T-helper 2 cell treated with Interferon-gamma antibody and Interleukin-4, amounts not matched to agents 5 μg/mL and 100 μg/mL, for 36 hours (primary cell): Measurements from ENCODE around the gene PAM16.

ENCODE experiments used
- DNase-seq: peaks from one replicate; pipeline ENCODE4 v3.0.0; 2021; ENCODE audit warnings: low spot score
- H3K27ac Mint-ChIP-seq: one replicate; pipeline ENCODE4 v1.8.0; 2021; ENCODE audit warnings: mild to moderate bottlenecking, mixed read lengths
- H3K27me3 Mint-ChIP-seq: one replicate; pipeline ENCODE4 v1.8.0; 2021; ENCODE audit warnings: low read depth, mixed read lengths
- H3K36me3 Mint-ChIP-seq: one replicate; pipeline ENCODE4 v1.8.0; 2021; ENCODE audit warnings: low read depth, mixed read lengths
- H3K4me1 Mint-ChIP-seq: one replicate; pipeline ENCODE4 v1.8.0; 2021; ENCODE audit warnings: low read depth, mixed read lengths
- H3K4me3 Mint-ChIP-seq: one replicate; pipeline ENCODE4 v1.8.0; 2022; ENCODE audit warnings: mild to moderate bottlenecking, moderate library complexity, mixed read lengths
- H3K9me3 Mint-ChIP-seq: one replicate; pipeline ENCODE4 v1.8.0; 2021; ENCODE audit warnings: mixed read lengths

PAM16 gene

DNA sequence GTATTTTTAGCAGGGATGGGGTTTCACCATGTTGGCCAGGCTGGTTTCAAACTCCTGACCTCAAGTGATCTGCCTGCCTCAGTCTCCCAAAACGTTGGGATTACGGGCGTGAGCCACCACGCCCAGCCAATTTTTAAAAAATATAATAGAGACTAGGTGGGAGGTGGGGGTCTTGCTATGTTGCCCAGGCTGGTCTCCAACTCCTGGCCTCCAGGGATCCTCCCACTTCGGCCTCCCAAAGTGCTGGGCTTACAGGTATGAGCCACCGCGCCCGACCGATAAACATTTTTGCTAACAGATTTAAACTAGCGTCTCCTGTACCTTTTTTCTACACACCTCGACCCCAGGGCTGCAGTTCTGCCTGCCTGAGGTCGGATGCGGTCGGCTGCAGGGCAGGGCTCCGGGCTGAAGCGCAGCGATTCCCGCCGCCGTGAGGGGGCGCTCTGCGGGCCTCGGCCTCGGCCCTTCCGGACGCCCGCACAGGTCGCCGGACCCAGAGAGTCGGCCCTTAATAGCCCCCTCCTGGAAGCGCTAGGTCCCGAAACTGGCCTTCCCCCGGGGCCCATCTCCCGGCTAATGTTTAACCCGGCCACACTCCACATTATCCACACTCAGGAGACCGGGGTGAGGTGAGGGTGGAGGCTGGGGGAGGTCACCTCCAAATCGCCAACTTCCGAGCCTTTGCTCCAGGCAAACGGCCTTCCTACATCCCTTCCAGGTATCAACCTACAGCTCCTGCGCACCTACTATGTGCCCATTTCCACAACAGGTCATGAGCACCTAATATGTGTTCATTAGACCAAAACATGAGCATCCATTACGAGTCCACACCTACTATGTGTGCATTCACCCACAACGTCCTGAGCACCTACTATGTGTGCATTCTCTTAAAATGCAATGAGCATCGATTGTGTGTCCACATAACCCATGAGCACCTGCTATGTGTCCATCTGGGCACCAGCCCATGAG lies 37.3 kb downstream of the PAM16 start:
- Mint-ChIP-seq H3K27ac (peak overlapping the region; percentile 41), H3K36me3 (peaks cover 2% of the 10 kb centered on the region), H3K4me1 (peaks cover 15% of the 10 kb centered on the region), H3K9me3 (no peaks in the 10 kb centered on the region), H3K27me3 (peaks cover 22% of the 10 kb centered on the region), H3K4me3 (peak overlapping the region; percentile 88)
- DNase-seq, result no peak

DNA sequence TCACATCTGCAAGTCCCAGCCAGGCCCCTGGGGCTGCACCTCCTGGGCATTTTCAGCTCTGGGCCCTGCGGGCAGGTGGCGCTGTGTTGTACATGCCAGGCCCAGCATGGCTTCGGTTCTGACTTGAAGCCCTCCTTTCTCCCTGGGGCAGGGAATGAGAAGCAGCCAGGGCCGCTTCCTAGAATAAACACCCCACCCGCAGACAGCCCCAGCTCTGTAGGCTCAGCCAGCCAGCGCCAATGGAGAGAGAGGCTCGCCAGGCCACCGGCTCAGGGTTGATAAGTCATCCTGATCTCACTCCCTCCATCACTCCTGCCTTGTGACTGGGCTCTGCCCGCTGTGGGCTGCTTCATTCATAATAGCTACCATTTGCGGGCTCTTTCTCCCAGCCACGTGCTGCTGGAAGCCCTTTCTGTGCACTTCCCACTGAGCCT lies 41.3 kb downstream of the PAM16 start:
- Mint-ChIP-seq H3K4me3 (no peak overlapping the region), H3K4me1 (peaks cover 30% of the 10 kb centered on the region), H3K36me3 (peaks cover 13% of the 10 kb centered on the region), H3K9me3 (no peaks in the 10 kb centered on the region), H3K27me3 (peaks cover 12% of the 10 kb centered on the region), H3K27ac (no peak overlapping the region)
- peak; percentile 64 for DNase-seq

DNA sequence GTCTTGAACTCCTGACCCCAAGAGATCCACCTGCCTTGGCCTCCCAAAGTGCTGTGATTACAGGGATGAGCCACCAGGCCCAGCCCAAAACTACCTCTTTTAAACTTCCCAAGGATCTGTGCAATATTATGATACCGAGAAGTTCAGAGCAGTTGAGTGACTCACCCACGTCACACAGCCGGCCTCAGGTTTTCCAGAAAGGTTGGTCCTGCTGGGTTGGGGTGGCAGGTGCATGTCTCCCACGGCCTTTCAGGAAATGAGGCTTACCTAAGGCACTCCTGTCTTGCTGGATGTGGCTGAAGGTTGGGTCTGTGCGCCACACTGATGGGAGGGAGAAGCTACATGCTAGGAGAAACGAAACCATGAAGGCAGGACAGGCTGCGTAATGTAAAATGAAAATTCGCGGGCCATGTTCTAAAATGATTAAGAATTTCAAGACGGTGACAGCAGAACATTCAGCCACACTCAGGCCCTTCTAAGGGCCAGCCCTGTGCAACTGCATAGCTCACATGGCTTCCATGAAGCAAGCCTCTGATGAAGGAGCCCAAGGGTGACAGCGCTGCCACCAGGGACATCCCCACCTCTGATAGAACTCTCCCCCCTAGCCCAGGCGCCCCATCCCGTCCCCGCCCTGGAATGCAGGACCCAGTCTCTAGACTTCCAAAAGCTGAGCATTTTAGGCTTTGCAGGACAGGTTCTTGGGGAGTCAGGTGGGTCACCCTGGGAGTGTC lies 41.9 kb downstream of the PAM16 start:
- Mint-ChIP-seq H3K9me3 (no peaks in the 10 kb centered on the region), H3K27ac (peak overlapping the region; percentile 49), H3K36me3 (peaks cover 10% of the 10 kb centered on the region), H3K27me3 (peaks cover 6% of the 10 kb centered on the region), H3K4me3 (peak overlapping the region; percentile 40), H3K4me1 (peaks cover 24% of the 10 kb centered on the region)
- DNase-seq, result no peak

DNA sequence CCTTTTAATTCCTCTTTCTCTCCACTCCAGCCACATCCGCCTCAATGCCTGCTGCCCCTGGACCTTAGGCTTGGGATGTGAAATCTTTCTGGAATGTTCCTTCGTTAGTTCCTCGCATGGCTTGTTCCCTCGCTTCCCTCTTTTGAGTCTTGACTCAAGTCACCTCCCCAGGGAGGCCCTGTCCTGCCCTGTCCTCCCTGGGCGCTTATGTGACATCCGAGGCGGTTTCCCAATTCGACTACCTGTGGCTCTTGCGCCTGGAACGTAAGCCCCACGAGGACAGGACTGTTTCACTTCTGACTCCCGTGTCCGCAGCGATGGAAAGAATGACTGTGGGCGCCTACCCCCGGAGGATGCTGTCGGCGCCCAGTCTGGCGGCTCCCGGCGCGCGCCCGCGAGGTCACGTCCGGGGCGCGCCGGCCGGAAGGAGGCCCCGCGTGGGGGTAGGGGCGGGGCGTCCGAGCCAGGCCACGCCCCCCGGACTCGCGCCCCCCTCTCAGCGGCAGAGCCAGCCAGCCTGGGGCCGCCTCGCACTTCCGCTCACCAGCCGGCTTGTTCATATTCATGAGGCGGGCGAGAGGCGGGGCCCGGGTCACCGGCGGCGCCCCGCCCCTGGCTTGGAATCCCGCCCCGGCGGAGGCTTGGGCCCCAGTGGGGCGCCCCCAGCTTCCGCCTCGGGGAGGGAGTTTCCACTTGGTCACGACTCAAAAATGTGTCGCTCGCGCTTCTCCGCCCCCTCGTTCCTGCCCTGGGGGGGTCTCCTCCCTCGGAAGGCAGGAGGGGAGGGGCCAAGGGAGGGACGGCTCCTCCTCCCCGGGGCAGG lies 43.7 kb downstream of the PAM16 start:
- peak overlapping the region; percentile 98 for H3K27ac Mint-ChIP-seq
- H3K9me3 Mint-ChIP-seq, result no peaks in the 10 kb centered on the region
- H3K36me3 Mint-ChIP-seq, result peaks cover 13% of the 10 kb centered on the region
- peak; percentile 98 for DNase-seq
- H3K27me3 Mint-ChIP-seq, result no peaks in the 10 kb centered on the region
- peaks cover 24% of the 10 kb centered on the region for H3K4me1 Mint-ChIP-seq
- peak overlapping the region; percentile 100 for H3K4me3 Mint-ChIP-seq

DNA sequence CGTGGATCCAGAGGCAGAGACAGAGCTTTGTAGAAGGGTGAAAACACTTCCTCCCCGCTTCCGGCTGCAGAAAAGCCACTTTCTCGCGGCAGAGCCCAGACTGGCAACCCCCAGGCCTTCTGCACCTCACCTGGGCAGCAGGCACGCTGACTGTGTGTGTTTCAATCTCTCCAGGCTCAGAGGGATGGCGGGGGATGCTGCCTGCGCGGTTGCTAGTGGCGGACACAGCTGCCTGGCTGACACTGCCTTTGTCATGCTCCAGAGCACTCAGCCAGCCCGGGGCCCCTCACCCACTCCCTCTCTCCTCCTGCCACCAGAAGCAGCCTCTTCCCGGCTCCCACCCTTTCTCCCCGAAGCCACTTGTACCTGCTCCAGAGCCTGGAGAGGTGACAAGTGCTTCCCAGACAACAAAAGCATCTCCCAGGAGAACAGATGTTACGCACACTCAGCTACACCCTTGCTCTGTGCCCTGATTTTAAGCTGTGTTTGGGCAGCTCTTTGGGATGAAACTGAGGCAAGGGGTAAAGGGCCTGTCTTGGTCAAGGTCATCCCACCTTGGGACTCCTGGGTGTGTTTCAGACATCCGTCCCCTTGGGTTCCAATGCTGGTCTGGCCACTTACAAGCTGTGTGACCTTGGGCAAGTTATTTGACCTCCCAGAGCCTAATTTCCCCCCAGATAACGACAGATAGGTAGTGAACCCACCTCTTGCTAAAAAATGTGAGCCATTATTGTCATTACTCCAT lies 44.5 kb downstream of the PAM16 start:
- no peak for DNase-seq
- Mint-ChIP-seq H3K4me1 (peaks cover 24% of the 10 kb centered on the region), H3K27ac (peak overlapping the region; percentile 98), H3K4me3 (peak overlapping the region; percentile 100), H3K36me3 (peaks cover 13% of the 10 kb centered on the region), H3K9me3 (no peaks in the 10 kb centered on the region), H3K27me3 (no peaks in the 10 kb centered on the region)

DNA sequence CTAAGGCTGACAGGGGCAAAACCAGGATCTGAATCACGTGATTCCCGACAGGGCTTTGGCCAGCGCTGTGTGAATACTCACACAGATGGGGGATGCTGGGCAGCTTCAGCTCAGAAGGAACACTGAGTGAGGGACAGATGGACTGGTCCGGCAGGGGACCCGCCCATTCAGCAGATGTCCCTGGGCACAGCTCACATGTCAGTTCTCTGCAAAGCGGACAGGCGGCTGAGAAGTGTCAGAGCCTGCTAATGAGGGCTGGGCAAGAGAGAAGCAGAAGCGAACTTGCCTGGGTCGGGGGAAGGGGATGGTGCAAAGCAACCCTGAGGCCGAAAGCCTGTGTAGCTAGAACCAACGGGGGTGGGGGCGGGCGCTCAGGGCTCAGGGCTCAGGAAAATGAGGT lies 47.1 kb downstream of the PAM16 start:
- Mint-ChIP-seq H3K4me3 (no peak overlapping the region), H3K9me3 (no peaks in the 10 kb centered on the region), H3K36me3 (peaks cover 17% of the 10 kb centered on the region), H3K4me1 (peaks cover 20% of the 10 kb centered on the region), H3K27ac (no peak overlapping the region), H3K27me3 (no peaks in the 10 kb centered on the region)
- no peak for DNase-seq

- H3K9me3 Mint-ChIP-seq, result no peaks in the 10 kb centered on the region
- H3K36me3 Mint-ChIP-seq, result peaks cover 13% of the 10 kb centered on the region
- H3K27ac Mint-ChIP-seq, result no peak overlapping the region
- H3K4me3 Mint-ChIP-seq, result no peak overlapping the region
- no peaks in the 10 kb centered on the region for H3K27me3 Mint-ChIP-seq
- no peak for DNase-seq
- peaks cover 16% of the 10 kb centered on the region for H3K4me1 Mint-ChIP-seq
Observed at GRCh38 chr16:4301968-4302367, 49.2 kb downstream of the PAM16 start.

- H3K27ac Mint-ChIP-seq, result no peak overlapping the region
- H3K4me1 Mint-ChIP-seq, result peaks cover 10% of the 10 kb centered on the region
- peaks cover 12% of the 10 kb centered on the region for H3K36me3 Mint-ChIP-seq
Observed at GRCh38 chr16:4301177-4301576, 49.9 kb downstream of the PAM16 start.

DNA sequence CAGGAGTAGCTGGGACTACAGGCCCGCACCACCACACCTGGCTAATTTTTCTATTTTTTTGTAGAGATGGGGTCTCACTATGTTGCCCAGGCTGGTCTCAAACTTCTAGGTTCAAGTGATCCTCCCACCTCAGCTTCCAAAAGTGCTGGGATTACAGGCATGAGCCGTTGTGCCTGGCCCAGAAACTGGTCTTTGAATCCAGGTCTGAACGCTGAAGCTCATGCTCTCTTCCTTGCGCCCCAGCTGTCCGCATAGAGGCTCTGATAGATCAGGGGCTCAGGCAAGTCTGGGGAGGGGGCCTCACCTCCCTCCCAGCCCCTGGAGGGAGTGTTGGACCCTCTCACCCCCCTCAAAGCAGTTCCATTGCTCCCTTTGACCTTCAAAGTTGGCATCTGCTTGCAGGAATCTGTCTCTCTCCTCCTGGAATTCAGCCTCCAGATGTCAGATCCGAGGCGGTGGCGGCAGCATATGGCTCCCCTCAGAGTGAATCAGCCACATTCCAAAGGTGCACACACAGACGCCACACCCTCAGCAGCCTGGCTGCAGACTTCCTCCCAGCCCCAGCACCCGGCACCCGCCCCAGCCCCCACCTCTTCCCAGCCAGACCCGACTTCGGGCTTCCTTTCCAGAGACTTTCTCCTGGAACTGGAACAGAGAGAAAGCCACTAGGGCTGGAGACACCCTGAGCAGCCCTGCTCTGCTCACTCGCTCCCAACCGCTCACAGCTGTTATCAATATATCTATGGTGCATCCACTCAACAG lies 52.2 kb downstream of the PAM16 start:
- Mint-ChIP-seq H3K36me3 (peaks cover 5% of the 10 kb centered on the region), H3K4me1 (peaks cover 2% of the 10 kb centered on the region), H3K9me3 (no peaks in the 10 kb centered on the region), H3K4me3 (no peak overlapping the region), H3K27me3 (no peaks in the 10 kb centered on the region), H3K27ac (no peak overlapping the region)
- DNase-seq, result no peak

More at GRCh38 chr16:4301177-4301576, 49.9 kb downstream of the PAM16 start:
- H3K27me3 Mint-ChIP-seq, result no peaks in the 10 kb centered on the region
- H3K9me3 Mint-ChIP-seq, result no peaks in the 10 kb centered on the region
- DNase-seq, result no peak
- H3K4me3 Mint-ChIP-seq, result no peak overlapping the region

GRCh38 chr16:4297480-4297879 lies 53.6 kb downstream of the PAM16 start:
- H3K4me1 Mint-ChIP-seq, result no peaks in the 10 kb centered on the region
- no peaks in the 10 kb centered on the region for H3K27me3 Mint-ChIP-seq

DNA sequence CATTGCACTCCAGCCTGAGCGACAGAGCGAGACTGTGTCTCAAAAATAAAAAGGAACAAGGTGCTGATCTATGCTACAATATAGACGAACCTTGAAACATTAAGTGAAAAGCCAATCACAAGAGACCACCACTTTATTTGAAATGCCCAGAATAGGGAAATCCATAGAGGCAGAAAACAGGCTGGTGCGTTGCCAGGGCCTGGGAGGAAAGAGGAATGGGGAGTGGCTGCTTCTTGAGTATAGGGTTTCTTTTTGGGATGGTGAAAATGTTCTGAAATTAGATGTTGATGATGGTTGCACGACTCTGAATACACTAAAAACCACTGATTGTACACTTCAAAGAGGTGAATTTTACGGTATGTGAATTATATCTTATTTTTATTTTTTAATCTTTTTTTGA lies 55.5 kb downstream of the PAM16 start:
- Mint-ChIP-seq H3K4me3 (no peak overlapping the region), H3K9me3 (no peaks in the 10 kb centered on the region), H3K27me3 (no peaks in the 10 kb centered on the region), H3K36me3 (peaks cover 4% of the 10 kb centered on the region), H3K27ac (no peak overlapping the region), H3K4me1 (no peaks in the 10 kb centered on the region)
- no peak for DNase-seq

More at GRCh38 chr16:4297480-4297879, 53.6 kb downstream of the PAM16 start:
- Mint-ChIP-seq H3K36me3 (peaks cover 4% of the 10 kb centered on the region), H3K4me3 (no peak overlapping the region), H3K27ac (no peak overlapping the region), H3K9me3 (no peaks in the 10 kb centered on the region)
- no peak for DNase-seq

DNA sequence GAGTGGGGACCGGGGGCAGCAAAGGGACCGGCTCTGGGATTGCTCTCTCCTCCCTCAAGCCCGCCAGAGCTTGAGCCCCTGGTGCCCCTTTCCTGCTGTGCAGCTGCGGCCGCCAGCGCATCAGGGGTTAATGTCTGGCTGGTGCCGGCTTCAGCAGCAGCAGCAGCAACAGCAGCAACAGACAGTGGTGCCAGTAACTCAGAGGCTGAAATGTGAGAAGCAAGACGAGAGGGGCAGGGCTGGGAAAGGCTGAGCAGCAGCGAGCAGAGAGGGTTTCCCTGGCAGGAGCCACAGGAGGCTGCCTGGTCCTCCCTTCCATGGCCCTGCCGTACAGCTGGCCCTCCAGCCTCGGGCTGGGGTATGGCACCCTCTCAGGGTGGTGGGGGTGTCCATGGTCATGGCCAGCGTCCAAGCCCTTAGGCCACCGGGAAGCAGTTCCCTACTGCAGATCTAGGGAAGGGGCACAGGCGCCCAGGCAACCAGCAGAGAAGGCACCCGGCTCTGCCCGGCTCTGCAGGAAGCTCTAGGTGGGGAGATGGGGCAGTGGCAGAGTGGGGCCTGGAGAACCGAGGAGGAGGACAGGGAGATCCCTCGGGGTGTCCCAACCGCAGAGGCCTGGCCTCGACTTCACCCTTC lies 57.2 kb downstream of the PAM16 start:
- no peak overlapping the region for H3K4me3 Mint-ChIP-seq
- DNase-seq, result no peak
- no peaks in the 10 kb centered on the region for H3K27me3 Mint-ChIP-seq
- no peaks in the 10 kb centered on the region for H3K4me1 Mint-ChIP-seq
- H3K27ac Mint-ChIP-seq, result no peak overlapping the region
- no peaks in the 10 kb centered on the region for H3K36me3 Mint-ChIP-seq
- no peaks in the 10 kb centered on the region for H3K9me3 Mint-ChIP-seq
